Fibroblast of lung (primary cell): Measurements from ENCODE around the gene PLEKHN1. TPM values are rescaled to one million over a fixed set of nuclear protein-coding genes. Genes with fewer than 3 reads are reported as not detected.

Experiments used
- DNase-seq, 2 donors: peaks; one replicate each; pipeline versions ENCODE4 v3.0.0 to v3.0.0-alpha.2; 2010; ENCODE audit warnings: low read depth in 2 of 2
- H2AFZ ChIP-seq: 2 replicates; pipeline ENCODE4 v1.5.1; 2012; ENCODE audit warnings: low read length, control low read depth, inconsistent platforms
- H3K27ac ChIP-seq: 2 replicates; pipeline ENCODE4 v1.5.1; 2011; ENCODE audit warnings: low read length, control low read depth; ENCODE audit not compliant: insufficient read depth
- H3K27me3 ChIP-seq: 2 replicates; pipeline ENCODE4 v1.5.1; 2011; ENCODE audit warnings: mild to moderate bottlenecking, low read length; ENCODE audit not compliant: control insufficient read depth, insufficient read depth
- H3K36me3 ChIP-seq: 2 replicates; pipeline ENCODE4 v1.5.1; 2011; ENCODE audit warnings: low read length; ENCODE audit not compliant: control insufficient read depth, insufficient read depth
- H3K4me1 ChIP-seq: 2 replicates; pipeline ENCODE4 v1.5.1; 2011; ENCODE audit warnings: low read length; ENCODE audit not compliant: control insufficient read depth, insufficient read depth; ENCODE audit errors: extremely low read depth
- H3K4me2 ChIP-seq: 2 replicates; pipeline ENCODE4 v1.5.1; 2011; ENCODE audit warnings: low read length, control low read depth; ENCODE audit not compliant: insufficient read depth; ENCODE audit errors: extremely low read depth
- H3K4me3 ChIP-seq, 4 experiments: fragments of 200-600 bp in 1 of 4; sonication (generic) in 1 of 4; replicated peaks in 1 of 4; 2 replicates each; pipeline ENCODE4 v1.5.1; 2011 to 2016; ENCODE audit warnings: low read length in 4 of 4, low read depth in 3 of 4, mild to moderate bottlenecking in 3 of 4, control low read depth in 2 of 4, inconsistent platforms in 1 of 4, mixed read lengths in 1 of 4; ENCODE audit not compliant: insufficient read depth in 1 of 4; ENCODE audit errors: control extremely low read depth in 1 of 4
- H3K79me2 ChIP-seq: 2 replicates; pipeline ENCODE4 v1.5.1; 2012; ENCODE audit warnings: mild to moderate bottlenecking, low read length, inconsistent platforms; ENCODE audit not compliant: control insufficient read depth, insufficient read depth
- H3K9ac ChIP-seq: 2 replicates; pipeline ENCODE4 v1.5.1; 2011; ENCODE audit warnings: mild to moderate bottlenecking, low read length, control low read depth; ENCODE audit not compliant: insufficient read depth
- H3K9me3 ChIP-seq: 2 replicates; pipeline ENCODE4 v1.5.1; 2012; ENCODE audit warnings: low read depth, low read length; ENCODE audit not compliant: control insufficient read depth, insufficient read depth
- H4K20me1 ChIP-seq: 2 replicates; pipeline ENCODE4 v1.5.1; 2011; ENCODE audit warnings: low read length; ENCODE audit not compliant: control insufficient read depth, insufficient read depth; ENCODE audit errors: extremely low read depth
- CTCF ChIP-seq, 2 donors: IDR thresholded peaks in 1 of 2; conservative IDR thresholded peaks in 1 of 2; 1 replicate in 1 of 2; 2 replicates in 1 of 2; pipeline ENCODE4 v1.5.1; 2011 to 2012; ENCODE audit warnings: low read length in 2 of 2, control low read depth in 1 of 2, inconsistent platforms in 1 of 2, low read depth in 1 of 2, mild to moderate bottlenecking in 1 of 2
- EZH2 ChIP-seq: IDR thresholded peaks from 2 replicates; pipeline ENCODE4 v1.5.1; 2012; ENCODE audit warnings: low read length, control low read depth, mild to moderate bottlenecking; ENCODE audit errors: missing control alignments
- polyA plus RNA-seq, 2 donors: library from polyadenylated mRNA; depleted of rRNA in 1 of 2; stranded (reverse) in 1 of 2; unstranded in 1 of 2; fragments of >200 nt; gene quantifications; 2 replicates each; pipeline ENCODE4 v1.2.1, GENCODE V29; 2011 to 2012; ENCODE audit warnings: missing spikeins in 1 of 2
- total RNA-seq: library from RNA; depleted of rRNA; stranded (reverse); fragments of >200 nt; gene quantifications from 2 replicates; pipeline ENCODE4 v1.2.1, GENCODE V29; 2014

The PLEKHN1 gene
- total and polyA plus RNA-seq, 2 donors (not counting 1 experiment from before 2014, with no cell fraction given), result 0.17 to 0.41 TPM

- Histone ChIP-seq H3K4me1 (no peaks in the 10 kb centered on the region), H3K9ac (no peak overlapping the region), H3K4me3 (no peak overlapping the region), H3K79me2 (no peaks in the 10 kb centered on the region), H3K27me3 (peaks cover 17% of the 10 kb centered on the region), H2AFZ (no peak overlapping the region), H3K4me2 (no peak overlapping the region), H4K20me1 (no peaks in the 10 kb centered on the region), H3K9me3 (no peaks in the 10 kb centered on the region), H3K27ac (no peak overlapping the region), H3K36me3 (no peaks in the 10 kb centered on the region)
- TF ChIP-seq EZH2, result no peak
- no peak for TF ChIP-seq CTCF (conservative IDR thresholded peaks at IDR 0.05 in 1 of 2, IDR thresholded peaks at IDR 0.05 in 1 of 2; ENCODE audit: low read depth in 1 of 2, low read length in 2 of 2)
- DNase-seq, result no peak
Observed at GRCh38 chr1:927748-928147, 38.5 kb upstream of the PLEKHN1 start.

GRCh38 chr1:928825-929661, 37.2 kb upstream of the PLEKHN1 start:
- Histone ChIP-seq H3K9me3 (no peaks in the 10 kb centered on the region), H4K20me1 (no peaks in the 10 kb centered on the region), H3K79me2 (no peaks in the 10 kb centered on the region), H3K4me2 (no peak overlapping the region), H2AFZ (no peak overlapping the region), H3K27me3 (peaks cover 17% of the 10 kb centered on the region), H3K27ac (no peak overlapping the region), H3K36me3 (no peaks in the 10 kb centered on the region), H3K4me3 (no peak overlapping the region), H3K4me1 (no peaks in the 10 kb centered on the region), H3K9ac (no peak overlapping the region)
- no peak for DNase-seq
- TF ChIP-seq CTCF (conservative IDR thresholded peaks at IDR 0.05 in 1 of 2, IDR thresholded peaks at IDR 0.05 in 1 of 2; ENCODE audit: low read depth in 1 of 2, low read length in 2 of 2) (no peak), EZH2 (no peak)

GRCh38 chr1:929712-930632, 36.3 kb upstream of the PLEKHN1 start:
- Histone ChIP-seq H3K9ac (no peak overlapping the region), H3K4me3 (no peak overlapping the region), H2AFZ (no peak overlapping the region), H3K36me3 (no peaks in the 10 kb centered on the region), H3K4me2 (no peak overlapping the region), H3K79me2 (no peaks in the 10 kb centered on the region), H3K27ac (no peak overlapping the region), H3K9me3 (no peaks in the 10 kb centered on the region), H3K4me1 (no peaks in the 10 kb centered on the region), H4K20me1 (no peaks in the 10 kb centered on the region), H3K27me3 (peaks cover 17% of the 10 kb centered on the region)
- TF ChIP-seq CTCF (conservative IDR thresholded peaks at IDR 0.05 in 1 of 2, IDR thresholded peaks at IDR 0.05 in 1 of 2; ENCODE audit: low read depth in 1 of 2, low read length in 2 of 2), result no peak
- TF ChIP-seq EZH2, result no peak
- DNase-seq, result no peak
